T-helper 22 cell (primary cell): Measurements from ENCODE around the gene EN2.

Experiments used
- DNase-seq: peaks from one replicate; pipeline ENCODE4 v3.0.0-alpha.2; 2020; ENCODE audit warnings: low read depth

EN2 gene

DNA sequence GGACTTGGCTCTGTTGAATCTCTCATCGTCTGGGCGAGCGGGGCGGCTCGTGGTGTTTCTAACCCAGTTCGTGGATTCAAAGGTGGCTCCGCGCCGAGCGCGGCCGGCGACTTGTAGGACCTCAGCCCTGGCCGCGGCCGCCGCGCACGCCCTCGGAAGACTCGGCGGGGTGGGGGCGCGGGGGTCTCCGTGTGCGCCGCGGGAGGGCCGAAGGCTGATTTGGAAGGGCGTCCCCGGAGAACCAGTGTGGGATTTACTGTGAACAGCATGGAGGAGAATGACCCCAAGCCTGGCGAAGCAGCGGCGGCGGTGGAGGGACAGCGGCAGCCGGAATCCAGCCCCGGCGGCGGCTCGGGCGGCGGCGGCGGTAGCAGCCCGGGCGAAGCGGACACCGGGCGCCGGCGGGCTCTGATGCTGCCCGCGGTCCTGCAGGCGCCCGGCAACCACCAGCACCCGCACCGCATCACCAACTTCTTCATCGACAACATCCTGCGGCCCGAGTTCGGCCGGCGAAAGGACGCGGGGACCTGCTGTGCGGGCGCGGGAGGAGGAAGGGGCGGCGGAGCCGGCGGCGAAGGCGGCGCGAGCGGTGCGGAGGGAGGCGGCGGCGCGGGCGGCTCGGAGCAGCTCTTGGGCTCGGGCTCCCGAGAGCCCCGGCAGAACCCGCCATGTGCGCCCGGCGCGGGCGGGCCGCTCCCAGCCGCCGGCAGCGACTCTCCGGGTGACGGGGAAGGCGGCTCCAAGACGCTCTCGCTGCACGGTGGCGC is at the start of gene EN2:
Gene EN2, plus strand, starts transcription at position 19 of the 767 bp plus-strand sequence. Its CDS starts 249 bp downstream, at position 268.
- no peak for DNase-seq

DNA sequence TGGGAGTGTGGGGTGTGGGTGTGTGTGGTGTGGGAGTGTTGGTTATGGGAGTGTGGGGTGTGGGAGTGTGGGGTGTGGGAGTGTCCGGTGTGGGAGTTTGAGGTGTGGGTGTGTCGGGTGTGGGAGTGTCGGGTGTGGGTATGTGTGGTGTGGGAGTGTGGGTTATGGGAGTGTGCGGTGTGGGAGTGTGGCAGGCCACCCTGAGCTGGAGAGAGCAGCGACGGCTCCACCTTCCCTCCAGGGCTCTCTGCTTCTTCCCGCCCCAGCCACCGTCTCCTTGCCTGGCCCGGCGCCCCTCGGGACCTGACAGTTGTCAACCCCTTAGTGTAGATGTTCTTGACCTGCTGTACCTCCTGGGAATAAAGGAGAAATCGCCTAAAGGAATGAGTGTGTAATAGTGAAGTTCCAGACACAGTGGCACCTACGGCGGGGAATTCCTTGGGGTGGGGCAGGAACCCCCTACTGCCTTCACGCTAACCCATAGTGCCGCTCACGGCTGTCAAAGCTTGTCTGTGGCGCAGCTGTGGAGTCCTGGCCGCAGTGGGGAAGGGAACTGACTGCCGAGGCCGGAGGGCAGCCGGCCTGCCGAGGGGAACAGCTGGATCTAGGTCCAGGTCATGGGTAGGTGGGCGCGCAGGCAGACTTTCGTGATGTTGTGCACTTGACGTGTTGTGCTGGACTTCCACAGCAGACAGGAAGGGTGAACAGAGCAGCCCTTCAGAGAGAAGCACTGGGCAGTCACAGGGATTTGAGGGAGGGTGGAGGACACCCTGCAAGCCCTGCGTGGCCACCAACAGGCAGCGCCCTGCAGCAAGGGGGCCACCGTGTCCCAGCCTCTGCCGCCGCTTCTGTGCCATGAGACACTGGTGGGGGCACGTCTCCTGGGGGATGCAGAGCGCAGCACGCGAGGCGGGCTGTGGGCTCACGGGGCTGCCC is 49.0 kb upstream of the EN2 start:
- no peak for DNase-seq

DNA sequence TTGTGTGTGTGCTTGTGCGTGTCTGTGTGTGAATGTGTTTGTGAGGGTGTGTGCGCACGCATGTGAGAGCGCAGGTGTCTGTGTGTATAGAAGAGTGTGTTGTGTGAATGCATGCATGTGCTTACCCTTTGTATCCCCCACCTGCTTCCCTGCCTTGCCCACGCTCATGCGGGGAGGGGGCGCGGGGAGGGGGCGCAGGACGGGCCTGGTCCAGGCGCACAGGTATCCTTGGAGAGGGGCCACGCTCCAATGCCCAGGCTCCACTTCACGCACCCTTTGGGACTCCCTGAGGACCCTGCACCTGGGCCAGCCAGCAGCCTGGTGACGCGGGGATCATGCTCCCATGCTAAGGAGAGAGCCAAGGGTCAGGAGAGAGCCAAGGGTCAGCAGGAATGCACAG is 47.9 kb upstream of the EN2 start:
- no peak for DNase-seq

DNA sequence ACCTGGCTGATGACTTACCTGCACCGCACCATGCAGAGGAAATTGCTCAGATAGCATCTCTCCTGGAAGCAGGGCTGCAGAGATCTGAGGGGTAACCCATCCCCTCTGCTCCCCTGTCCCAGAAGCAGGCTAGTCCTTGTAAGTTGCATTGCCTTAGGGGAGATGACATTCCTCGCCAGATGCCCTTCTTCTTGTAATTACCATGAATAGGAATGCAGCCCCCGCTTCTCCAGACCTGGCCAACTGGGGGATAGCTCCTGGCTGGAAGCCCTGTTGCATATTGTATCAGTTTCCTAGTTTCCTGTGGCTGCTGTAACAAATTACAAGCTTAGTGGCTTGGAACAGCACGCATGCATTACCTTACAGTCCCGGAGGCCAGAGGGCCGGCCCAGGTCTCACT is 47.5 kb upstream of the EN2 start:
- no peak for DNase-seq

DNA sequence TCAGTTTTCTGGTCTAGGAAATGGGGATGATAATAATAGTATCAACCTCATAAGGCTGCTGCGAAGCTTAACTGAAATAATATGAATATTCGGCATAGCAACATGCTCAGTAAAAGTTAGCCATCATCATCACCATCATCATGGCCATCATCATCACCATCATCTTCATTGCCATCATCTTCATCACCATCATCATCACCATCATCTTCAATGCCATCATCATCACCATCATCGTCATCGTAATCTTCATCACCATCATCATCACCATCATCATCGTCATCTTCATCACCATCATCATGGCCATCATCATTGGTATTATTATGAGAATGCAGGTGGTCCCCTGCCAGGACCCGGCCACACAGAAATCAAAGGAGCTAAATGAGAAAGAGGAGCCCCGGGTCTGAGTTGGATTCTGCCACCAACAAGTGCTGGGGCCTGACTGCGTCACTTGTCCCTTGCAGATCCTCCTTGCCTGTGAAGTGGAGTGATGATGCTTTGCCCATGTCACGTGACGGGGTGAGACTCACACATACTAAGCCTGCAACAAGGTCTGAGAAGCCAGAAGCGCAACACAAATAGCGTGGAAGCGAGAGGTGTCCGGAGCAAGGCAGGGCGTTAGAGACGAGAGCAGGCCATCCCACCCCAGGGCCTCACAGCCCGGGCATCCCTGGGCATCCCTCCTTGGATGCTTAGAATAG is 46.1 kb upstream of the EN2 start:
- DNase-seq: no peak

DNA sequence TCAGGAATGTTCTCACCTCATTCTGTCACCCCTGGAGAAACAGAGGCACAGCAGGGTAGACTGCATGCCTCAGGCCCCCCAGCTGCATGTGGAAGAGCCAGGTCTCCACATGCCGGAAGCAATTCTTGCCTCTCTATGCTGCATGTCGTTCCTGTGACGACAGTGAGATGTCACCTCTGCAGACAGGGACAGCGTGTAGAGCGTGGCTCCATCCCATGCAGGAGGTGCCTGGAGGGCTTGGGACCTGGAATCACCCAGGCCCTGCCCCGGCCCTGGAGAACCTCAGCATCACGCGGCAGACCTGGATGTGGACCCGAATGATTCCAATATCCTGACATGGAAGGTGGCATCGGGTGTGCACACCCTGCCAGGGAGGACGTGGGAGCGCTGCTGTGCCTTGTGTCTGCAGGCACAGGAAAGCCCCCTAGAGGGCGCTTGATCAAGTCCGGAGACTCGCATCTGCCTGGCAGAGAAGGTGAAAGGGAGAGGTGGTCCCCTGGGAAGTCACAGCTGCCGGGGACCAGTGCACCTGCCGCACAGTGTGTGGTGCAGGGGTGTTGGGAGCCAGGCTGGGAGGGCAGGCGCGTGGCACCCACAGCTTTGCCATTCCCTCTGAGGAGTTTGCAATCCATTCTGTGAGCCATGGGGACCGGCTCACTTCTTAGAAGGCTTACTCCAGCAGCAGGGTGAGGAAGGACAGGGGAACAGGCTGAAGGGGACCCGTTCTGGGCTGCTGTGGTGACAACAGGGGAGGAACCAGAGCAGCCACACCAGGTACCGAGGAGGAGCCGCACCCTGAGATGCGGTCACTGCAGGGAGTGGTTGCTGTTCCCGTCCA is 45.3 kb upstream of the EN2 start:
- DNase-seq: no peak

DNA sequence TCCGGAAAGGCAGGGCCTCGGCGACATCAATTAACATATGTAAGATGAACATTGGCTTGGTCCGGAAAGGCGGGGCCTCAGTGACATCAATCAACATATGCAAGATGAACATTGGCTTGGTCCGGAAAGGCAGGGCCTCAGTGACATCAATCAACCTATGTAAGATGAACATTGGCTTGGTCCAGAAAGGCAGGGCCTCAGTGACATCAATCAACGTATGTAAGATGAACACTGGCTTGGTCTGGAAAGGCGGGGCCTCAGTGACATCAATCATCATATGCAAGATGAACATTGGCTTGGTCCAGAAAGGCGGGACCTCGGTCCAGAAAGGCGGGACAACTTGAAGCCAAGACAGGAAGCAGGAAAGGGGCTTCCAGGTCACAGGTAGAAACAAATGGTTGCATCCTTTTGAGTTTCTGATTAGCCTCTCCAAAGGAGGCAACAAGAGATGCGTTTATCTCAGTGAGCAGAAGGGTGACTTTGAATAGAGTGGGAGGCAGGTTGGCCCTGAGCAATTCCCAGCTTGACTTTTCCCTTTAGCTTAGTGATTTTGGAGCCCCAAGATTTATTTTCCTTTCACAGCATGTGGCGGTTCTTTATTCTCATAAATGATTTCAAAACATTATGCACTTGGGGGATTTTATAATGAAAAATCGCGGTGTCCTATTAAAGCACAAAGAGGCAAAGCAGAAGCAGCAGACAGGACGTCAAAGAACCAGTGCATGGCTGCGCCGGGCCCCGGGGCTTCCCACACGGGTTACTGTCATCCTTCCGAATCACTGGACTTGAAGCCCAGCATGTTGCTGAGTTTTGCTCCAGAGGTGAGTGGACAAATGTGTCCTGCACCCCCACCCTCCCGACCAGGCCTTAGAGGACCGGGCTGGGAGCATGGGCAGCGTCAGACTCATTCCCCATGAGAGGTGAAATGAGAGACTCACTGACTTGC is 43.1 kb upstream of the EN2 start:
- DNase-seq: no peak

DNA sequence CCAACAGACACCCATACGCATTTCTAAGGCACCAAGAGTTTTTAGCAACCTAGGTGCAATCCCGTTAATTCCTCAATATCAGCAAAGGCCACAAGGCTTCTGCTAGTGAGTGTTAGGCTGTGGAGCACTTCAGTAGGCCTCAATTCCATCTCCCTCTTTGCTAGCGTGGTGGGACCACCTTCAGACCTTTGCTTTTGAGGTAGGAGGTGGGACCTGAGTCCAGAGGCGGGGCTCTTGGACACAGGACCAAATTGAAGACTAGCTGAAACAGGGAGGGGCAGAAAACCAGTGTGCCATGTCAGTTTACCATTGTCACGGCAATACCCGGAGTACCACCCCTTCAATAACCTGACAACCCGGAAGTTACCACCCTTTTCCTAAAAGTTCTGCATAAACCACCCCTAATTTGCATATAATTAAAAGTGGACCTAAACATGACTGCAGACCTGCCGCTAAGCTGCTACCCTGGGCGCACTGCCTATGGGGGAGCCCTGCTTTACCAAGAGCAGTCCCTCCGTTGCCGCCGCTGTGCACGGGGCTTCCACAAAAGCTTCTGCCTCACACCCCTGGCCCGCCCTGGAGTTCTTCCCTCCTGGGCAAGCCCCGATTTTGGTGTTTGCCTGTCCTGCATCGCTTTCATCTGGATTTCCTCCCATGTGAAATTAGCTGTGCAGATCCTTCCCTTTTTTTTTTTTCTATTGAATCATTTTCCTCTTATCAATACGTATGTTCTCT is 41.1 kb upstream of the EN2 start:
- no peak for DNase-seq

DNA sequence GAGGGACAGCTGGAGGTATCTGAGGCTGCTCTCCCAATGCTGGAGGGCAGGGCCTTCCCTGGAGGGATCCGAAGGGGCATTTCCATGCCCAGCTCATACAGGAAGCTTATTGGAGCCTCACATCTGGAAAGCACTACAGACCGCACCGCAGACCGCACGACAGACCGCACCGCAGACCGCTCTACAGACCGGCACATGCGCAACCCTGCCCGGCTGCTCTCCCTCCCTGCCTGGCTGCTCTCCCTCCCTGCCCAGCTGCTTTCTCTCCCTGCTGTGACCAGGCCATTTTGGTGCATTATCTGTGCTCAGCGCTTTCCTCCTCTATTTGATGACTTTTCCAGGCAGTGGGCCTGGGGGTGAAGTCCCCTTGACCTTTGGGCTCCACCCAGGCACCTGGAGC is 39.6 kb upstream of the EN2 start:
- DNase-seq: no peak

DNA sequence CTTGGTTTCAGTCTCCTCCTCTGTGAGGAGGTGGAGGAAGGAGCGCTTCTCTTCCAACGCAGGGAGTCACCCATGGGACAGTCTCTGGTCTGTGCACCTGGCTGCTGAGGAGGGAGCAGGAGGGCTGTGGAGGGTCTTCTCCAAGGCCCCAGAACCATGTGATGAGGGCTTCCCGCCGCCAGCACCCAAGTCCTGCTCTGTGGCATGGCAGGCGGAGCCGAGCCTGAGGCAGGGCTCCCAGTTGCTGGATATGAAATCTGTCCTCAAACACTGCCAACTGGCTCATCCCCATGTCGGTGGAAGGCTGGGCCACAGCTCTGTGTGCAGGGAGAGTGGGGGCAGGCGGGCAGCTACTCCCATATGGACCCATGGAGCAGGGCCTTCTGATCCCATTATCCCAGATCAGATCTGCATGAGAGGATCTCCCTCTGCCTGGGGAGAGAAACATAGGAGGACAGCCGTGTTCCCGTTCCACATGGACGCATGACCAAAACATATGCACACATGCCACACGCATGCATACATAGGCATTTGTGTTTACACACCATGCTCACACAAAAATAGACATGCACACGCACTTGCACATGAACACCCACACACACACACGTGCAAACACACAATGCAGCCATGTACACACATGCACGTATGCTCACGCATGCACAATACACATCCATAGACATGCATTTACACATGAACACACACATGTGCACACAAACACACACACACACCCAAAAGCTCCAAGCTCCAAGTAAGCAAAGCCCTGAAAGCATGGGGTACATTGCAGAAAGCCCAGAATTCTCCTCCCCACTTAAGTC is 38.8 kb upstream of the EN2 start:
- DNase-seq: no peak

DNA sequence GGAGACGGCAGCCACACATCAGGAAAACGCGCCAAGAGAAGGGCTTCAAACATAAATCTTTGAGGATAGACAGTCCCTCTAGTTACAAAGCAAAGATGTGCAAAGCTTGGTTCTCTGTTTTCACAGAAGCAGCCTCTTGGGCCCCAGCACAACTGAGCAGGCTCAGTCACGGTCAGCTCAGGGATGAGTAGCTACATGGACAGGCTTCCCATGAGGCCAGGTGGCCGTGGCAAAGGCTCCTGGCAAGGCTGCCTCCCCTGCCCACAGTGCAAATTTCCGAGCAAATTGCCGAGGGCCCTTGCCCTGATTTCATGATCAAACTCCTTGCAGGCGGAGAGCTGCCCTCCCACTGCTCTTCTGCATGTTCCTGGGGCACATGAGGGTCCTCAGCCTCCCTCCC is 37.8 kb upstream of the EN2 start:
- no peak for DNase-seq

DNA sequence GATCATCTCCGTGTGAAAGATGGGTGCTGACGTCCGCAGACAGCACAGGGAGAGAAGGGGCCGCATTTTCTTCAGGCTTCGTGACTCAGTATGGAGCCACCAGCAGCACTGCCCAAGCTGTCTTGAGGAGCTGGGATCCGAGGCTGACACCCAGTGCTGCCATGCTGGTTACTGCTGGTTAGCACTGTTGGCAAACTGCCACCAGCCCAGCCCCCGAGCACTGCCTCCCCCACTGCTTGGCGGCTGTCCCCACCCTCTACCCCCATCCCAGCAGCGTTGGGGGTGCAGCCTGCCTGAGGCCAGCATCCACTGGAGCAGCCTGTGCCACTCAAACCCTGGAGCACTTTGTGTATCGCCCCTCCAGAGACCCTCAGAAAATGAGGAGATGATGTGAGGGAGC is 35.8 kb upstream of the EN2 start:
- DNase-seq: no peak

DNA sequence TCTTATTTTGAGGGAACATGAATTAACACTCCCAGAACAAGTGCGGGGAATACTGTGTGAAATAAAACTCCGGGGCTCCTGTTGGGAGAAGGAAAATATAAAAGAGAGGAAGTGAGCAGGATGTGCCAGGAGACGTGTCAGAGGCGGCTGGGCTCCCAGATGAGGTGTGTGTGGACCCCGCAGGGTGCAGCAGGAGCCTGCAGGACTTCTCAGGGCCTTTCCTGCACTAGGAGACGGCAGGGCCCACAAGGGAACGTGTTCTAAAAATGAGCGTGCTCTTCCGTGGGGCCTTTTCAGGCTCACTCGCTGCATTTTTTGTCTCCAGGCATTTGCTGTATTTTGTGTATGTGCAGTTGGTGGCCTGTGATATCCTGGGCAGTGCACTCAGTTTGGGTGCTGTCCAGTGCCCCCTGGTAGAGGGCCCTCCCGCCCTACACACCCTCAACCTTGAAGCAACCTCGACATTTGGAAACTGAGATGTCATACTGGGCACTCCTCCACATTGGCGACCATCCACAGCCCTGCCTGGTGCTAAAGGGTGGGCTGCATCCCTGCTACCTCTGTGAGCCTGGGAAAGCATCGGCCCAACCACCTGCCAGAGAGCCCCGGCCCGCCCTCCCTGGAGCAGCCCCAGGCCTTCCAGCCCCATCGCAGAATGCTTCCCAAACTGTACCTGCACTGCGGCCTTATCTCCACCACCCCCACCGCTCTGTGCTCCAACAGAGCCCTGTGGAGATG is 35.2 kb upstream of the EN2 start:
- no peak for DNase-seq

DNA sequence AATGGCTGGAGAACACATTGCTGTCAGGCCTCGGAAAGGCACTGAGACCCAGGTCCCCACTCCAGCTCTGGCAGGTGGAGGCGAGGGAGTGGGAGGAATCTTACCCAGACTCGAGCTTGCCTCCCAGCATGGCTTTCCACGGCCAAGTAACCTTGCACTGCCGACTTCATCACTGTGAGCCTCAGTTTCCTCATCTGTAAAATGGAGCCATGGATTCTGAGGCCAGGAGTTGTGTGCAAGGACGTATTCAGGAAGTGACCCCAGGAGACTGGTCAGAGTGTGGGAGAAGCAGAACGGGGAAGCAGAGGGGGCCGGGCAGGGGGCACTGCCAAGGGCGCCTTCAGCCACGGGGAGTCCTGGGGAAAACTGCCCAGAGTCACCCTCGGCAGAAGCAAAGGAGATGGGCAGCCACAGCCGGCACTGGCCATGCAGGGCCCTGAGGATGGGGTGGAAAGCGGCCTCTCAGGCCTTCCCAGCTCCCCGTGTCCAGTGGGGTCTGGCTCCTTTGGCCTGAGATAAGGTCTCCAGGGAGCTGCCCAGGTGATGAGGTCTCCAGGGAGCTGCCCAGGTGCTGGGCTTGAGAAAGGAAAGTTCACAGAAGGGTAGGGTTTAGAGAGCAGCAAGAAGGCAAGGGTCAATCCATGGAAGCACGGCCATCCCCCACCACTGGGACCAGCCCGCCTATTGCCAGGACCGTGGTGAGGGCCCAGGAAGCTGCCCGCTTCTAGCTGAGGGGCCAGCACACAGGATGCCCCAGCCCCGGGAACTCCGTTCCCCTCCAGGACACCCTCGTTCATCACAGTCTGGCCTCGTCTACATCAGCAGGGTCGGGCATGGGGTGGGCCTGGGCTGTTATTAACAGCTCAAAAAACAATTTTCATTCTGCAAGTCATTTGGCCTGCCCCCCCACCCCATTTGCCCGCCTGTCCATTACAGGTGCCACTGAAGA is 34.3 kb upstream of the EN2 start:
- no peak for DNase-seq

DNA sequence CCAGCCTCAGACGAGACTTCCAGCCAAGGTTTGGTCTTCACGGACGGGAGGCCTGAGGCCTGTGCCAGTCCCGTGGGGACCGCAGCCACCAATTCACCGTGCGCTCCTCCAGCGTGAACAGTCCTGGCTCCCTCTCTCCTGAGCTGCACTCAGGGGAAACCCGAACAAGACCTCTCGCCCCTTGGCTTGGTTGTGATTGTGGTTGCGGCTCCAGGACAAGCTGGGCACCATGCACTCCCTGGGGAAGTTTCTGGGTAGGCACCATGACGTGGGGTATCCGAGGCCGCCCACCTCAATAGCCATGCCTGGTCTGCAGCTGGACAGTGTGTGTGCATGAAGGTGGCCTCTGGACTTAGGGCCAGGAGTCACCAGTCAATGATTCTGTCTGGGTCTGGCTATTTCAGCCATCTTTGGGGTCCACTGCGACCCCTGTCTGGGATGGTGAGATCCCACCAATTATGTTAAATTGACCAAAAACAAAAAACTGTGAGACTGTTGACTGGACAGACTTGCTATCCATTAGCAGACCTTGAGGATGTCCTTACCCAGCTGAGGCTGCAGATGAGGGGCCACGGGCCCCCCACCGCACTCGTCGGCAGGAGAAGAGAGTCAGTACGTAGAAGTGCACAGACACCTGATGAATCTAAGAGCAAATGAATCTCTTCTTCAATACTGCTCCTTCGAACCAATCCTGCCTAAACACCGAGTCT is 33.5 kb upstream of the EN2 start:
- no peak for DNase-seq

DNA sequence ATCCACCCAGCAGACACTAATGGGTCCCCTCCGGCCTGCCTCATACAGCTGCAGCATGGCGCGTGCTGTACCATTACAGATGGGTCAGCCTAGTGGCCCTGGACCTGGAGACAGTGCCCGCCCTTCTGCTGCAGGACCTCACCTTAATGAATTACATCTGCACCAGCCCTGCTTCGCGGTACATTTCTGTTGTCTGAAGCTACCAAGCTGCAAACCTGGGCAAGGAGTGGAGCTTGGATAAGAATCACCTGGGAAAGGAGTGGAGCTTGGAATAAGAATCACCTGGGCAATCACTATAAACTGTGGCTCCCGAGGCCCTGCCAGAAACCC is 33.0 kb upstream of the EN2 start:
- no peak for DNase-seq

DNA sequence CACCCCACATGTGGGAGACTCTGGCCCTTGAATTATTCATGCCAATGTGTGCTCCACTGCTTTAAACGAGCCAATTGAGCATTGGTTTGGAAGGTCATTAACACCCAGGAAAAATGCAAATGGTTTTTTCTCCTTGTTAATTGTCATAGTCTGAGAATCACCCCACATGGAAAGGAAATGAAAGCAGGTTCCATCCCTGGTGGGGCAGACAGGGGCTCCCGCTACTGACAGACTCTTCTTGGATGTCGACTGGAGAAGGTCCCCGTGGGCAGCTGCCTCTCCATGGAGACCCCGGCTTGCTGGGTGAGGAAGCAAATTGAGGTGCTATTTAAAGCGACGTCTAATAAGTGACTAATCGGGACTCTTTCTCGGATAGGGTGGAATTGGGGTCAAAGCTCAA is 32.0 kb upstream of the EN2 start:
- no peak for DNase-seq
